H1 (cell line): ENCODE measurements around the gene EXOG. TPM values are rescaled to one million over a fixed set of nuclear protein-coding genes. Genes with fewer than 3 reads are reported as not detected.

ENCODE experiments used
- CBX5 ChIP-seq: fragments of 300-800, 300-1000 bp; sonication (generic); IDR thresholded peaks from 2 replicates; pipeline ENCODE4 v1.7.1; 2016; ENCODE audit warnings: antibody characterized with exemption, low read length, low read depth
- RAD21 ChIP-seq, 2 experiments: IDR thresholded peaks in 1 of 2; conservative IDR thresholded peaks in 1 of 2; 2 replicates each; pipeline ENCODE4 v1.6.1; 2011; ENCODE audit warnings: low read depth in 2 of 2, low read length in 2 of 2, improper control_type of control experiment in 1 of 2, inconsistent platforms in 1 of 2, mild to moderate bottlenecking in 1 of 2, moderate library complexity in 1 of 2
- SUZ12 ChIP-seq: fragments of 200-600 bp; sonication (generic); IDR thresholded peaks from 2 replicates; pipeline ENCODE4 v1.6.1; 2012; ENCODE audit warnings: mild to moderate bottlenecking, inconsistent platforms, low read length, moderate library complexity, mixed read lengths
- TAF7 ChIP-seq: optimal IDR thresholded peaks from 2 replicates; pipeline ENCODE3; 2011; ENCODE audit warnings: low read depth, mild to moderate bottlenecking, inconsistent platforms, low read length, moderate library complexity, borderline replicate concordance
- polyA plus RNA-seq, 7 experiments: library from polyadenylated mRNA; depleted of rRNA in 3 of 7; stranded (reverse) in 5 of 7; unstranded in 2 of 7; fragments of >200 nt in 5 of 7; fragments of 200-250 nt in 2 of 7; gene quantifications; 1 replicate in 5 of 7; 2 replicates in 1 of 7; 4 replicates in 1 of 7; pipeline versions ENCODE4 v1.2.1 to v1.2.3, GENCODE V29; 2011 to 2013; ENCODE audit warnings: missing spikeins in 2 of 7, mixed read lengths in 2 of 7
- total RNA-seq: library from RNA; stranded (reverse); fragmentation: NEBNext Ultra II Directional; extraction: Animal tissue kit (Norgen Biotek cat#: 25700); gene quantifications from 2 replicates; pipeline ENCODE4 v1.2.1, GENCODE V29; 2021

The EXOG gene
- total and polyA plus RNA-seq, 2 of the 8 experiments (the other 6 are each of a cell fraction or from before 2014, with no cell fraction given): 7.2 to 12.9 TPM

- TF ChIP-seq RAD21 (IDR thresholded peaks at IDR 0.05 in 1 of 2, conservative IDR thresholded peaks at IDR 0.05 in 1 of 2; ENCODE audit: low read depth in 2 of 2, low read length in 2 of 2): no peak
- TF ChIP-seq SUZ12: no peak
- no peak for TF ChIP-seq CBX5
- no peak for TF ChIP-seq TAF7
These were observed 22.9 kb upstream of the EXOG start (continued) for GRCh38 chr3:38473229-38473628.
